Measurements from ENCODE around the gene IL1F10. TPM values are rescaled to one million over a fixed set of nuclear protein-coding genes. Genes with fewer than 3 reads are reported as not detected.

Gene IL1F10
- total and polyA plus RNA-seq, 10 of the 15 experiments (the other 5 are each of a cell fraction or from before 2014, with no cell fraction given) = not detected

DNA sequence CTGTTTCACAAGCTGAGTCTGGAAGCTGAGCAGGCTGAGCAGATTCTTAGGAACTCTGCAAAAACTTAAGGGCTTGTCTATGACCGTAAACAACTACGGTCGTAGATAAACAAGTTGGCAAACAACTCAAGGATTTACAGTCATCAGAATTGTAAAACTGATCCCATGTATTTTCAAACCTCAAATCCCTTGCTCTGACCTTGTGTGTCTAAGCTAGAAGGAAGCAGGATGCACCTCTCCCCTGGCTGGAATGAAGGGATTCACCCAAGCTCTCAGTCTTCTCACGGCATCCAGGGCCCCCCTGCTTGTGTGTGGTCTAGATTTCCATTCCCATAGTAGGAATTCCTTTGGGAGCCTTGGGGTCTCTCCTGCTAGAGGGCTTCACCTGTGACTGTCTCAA, 47.2 kb downstream of the IL1F10 start (continued):
- no peak for TF ChIP-seq RUNX3 (IDR thresholded peaks at IDR 0.05; ENCODE audit: low read length)
- TF ChIP-seq, protein P1, sequence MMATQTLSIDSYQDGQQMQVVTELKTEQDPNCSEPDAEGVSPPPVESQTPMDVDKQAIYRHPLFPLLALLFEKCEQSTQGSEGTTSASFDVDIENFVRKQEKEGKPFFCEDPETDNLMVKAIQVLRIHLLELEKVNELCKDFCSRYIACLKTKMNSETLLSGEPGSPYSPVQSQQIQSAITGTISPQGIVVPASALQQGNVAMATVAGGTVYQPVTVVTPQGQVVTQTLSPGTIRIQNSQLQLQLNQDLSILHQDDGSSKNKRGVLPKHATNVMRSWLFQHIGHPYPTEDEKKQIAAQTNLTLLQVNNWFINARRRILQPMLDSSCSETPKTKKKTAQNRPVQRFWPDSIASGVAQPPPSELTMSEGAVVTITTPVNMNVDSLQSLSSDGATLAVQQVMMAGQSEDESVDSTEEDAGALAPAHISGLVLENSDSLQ (IDR thresholded peaks at IDR 0.05) = no peak
- no peak for TF ChIP-seq BHLHE40 (IDR thresholded peaks at IDR 0.05; ENCODE audit: borderline replicate concordance in 1 of 2, low read depth in 2 of 2, low read length in 1 of 2)
- no peak for TF ChIP-seq NRF1 (conservative IDR thresholded peaks at IDR 0.05; ENCODE audit: low read depth, low read length)
- TF ChIP-seq POLR2AphosphoS2 (IDR thresholded peaks at IDR 0.05; ENCODE audit: low read depth, low read length) = no peak
- TF ChIP-seq, protein P2, sequence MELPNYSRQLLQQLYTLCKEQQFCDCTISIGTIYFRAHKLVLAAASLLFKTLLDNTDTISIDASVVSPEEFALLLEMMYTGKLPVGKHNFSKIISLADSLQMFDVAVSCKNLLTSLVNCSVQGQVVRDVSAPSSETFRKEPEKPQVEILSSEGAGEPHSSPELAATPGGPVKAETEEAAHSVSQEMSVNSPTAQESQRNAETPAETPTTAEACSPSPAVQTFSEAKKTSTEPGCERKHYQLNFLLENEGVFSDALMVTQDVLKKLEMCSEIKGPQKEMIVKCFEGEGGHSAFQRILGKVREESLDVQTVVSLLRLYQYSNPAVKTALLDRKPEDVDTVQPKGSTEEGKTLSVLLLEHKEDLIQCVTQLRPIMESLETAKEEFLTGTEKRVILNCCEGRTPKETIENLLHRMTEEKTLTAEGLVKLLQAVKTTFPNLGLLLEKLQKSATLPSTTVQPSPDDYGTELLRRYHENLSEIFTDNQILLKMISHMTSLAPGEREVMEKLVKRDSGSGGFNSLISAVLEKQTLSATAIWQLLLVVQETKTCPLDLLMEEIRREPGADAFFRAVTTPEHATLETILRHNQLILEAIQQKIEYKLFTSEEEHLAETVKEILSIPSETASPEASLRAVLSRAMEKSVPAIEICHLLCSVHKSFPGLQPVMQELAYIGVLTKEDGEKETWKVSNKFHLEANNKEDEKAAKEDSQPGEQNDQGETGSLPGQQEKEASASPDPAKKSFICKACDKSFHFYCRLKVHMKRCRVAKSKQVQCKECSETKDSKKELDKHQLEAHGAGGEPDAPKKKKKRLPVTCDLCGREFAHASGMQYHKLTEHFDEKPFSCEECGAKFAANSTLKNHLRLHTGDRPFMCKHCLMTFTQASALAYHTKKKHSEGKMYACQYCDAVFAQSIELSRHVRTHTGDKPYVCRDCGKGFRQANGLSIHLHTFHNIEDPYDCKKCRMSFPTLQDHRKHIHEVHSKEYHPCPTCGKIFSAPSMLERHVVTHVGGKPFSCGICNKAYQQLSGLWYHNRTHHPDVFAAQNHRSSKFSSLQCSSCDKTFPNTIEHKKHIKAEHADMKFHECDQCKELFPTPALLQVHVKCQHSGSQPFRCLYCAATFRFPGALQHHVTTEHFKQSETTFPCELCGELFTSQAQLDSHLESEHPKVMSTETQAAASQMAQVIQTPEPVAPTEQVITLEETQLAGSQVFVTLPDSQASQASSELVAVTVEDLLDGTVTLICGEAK (IDR thresholded peaks at IDR 0.05; ENCODE audit: borderline replicate concordance) = no peak
- TF ChIP-seq, protein P3, sequence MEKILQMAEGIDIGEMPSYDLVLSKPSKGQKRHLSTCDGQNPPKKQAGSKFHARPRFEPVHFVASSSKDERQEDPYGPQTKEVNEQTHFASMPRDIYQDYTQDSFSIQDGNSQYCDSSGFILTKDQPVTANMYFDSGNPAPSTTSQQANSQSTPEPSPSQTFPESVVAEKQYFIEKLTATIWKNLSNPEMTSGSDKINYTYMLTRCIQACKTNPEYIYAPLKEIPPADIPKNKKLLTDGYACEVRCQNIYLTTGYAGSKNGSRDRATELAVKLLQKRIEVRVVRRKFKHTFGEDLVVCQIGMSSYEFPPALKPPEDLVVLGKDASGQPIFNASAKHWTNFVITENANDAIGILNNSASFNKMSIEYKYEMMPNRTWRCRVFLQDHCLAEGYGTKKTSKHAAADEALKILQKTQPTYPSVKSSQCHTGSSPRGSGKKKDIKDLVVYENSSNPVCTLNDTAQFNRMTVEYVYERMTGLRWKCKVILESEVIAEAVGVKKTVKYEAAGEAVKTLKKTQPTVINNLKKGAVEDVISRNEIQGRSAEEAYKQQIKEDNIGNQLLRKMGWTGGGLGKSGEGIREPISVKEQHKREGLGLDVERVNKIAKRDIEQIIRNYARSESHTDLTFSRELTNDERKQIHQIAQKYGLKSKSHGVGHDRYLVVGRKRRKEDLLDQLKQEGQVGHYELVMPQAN (conservative IDR thresholded peaks at IDR 0.05) = no peak
- no peak for TF ChIP-seq NR2C2 (IDR thresholded peaks at IDR 0.05; ENCODE audit: borderline replicate concordance, control insufficient read depth, insufficient read length, low read depth)
